Stimulated activated CD4-positive, alpha-beta T cell treated with anti-CD3 and anti-CD28 coated beads, TNF-alpha, amount 100 ng/mL, for 4 hours (primary cell): ENCODE measurements around the gene OGFOD2.
"Not testable (repeated sequence)": the region's sequence is repeated elsewhere in the genome, so short reads cannot be mapped to it uniquely, and the experiment has no call there.

ENCODE experiments used
- DNase-seq, 3 experiments: peaks; one replicate each; pipeline ENCODE4 v3.0.0-alpha.2; 2020; ENCODE audit warnings: low read depth in 3 of 3

The OGFOD2 gene

GRCh38 chr12:122974892-122975789, at the start of gene OGFOD2:
Gene OGFOD2 (plus strand): TSS chr12:122975244. CDS start chr12:122975252, 8 bp downstream.
- DNase-seq: peak; percentile 84 to 90 (median 84)

- no peak for DNase-seq
These were observed 47.2 kb upstream of the OGFOD2 start for GRCh38 chr12:122927756-122928403.

- no peak for DNase-seq
These were observed 46.5 kb upstream of the OGFOD2 start for GRCh38 chr12:122928404-122929147.

GRCh38 chr12:122929148-122929538, 45.9 kb upstream of the OGFOD2 start:
- no peak for DNase-seq

- no peak for DNase-seq
These were observed 45.2 kb upstream of the OGFOD2 start for GRCh38 chr12:122929812-122930211.

GRCh38 chr12:122932207-122932606, 42.8 kb upstream of the OGFOD2 start:
- DNase-seq: no peak

- no peak for DNase-seq
These were observed 40.3 kb upstream of the OGFOD2 start for GRCh38 chr12:122934722-122935121.

GRCh38 chr12:122935318-122935717, 39.7 kb upstream of the OGFOD2 start:
- DNase-seq: no peak

GRCh38 chr12:122937622-122938091, 37.4 kb upstream of the OGFOD2 start:
- DNase-seq: no peak

- no peak for DNase-seq
These were observed 35.9 kb upstream of the OGFOD2 start for GRCh38 chr12:122939125-122939524.

- not testable (repeated sequence) for DNase-seq
These were observed 33.7 kb upstream of the OGFOD2 start for GRCh38 chr12:122941351-122941750.

GRCh38 chr12:122942637-122943036, 32.4 kb upstream of the OGFOD2 start:
- no peak for DNase-seq

GRCh38 chr12:122943196-122943595, 31.8 kb upstream of the OGFOD2 start:
- no peak for DNase-seq

GRCh38 chr12:122944605-122945592, 30.1 kb upstream of the OGFOD2 start:
- DNase-seq: no peak

- DNase-seq: peak; percentile 36 to 65 (median 52)
These were observed 28.2 kb upstream of the OGFOD2 start for GRCh38 chr12:122946690-122947341.

GRCh38 chr12:122947352-122947792, 27.7 kb upstream of the OGFOD2 start:
- no peak for DNase-seq

- no peak for DNase-seq
These were observed 26.4 kb upstream of the OGFOD2 start for GRCh38 chr12:122948605-122949004.

GRCh38 chr12:122949405-122949804, 25.6 kb upstream of the OGFOD2 start:
- no peak for DNase-seq

- DNase-seq: no peak
These were observed 25.0 kb upstream of the OGFOD2 start for GRCh38 chr12:122949816-122950675.
